SHP77 treated with DMSO at 0.1 percent for 48 hours (cell line): ENCODE measurements around the gene DDX47.
"Not testable (repeated sequence)": the region's sequence is repeated elsewhere in the genome, so short reads cannot be mapped to it uniquely, and the experiment has no call there.

ENCODE experiments used
- DNase-seq: peaks from one replicate; lab custom pipeline; 2025; lab: John Stamatoyannopoulos, UW

DDX47 gene

DNA sequence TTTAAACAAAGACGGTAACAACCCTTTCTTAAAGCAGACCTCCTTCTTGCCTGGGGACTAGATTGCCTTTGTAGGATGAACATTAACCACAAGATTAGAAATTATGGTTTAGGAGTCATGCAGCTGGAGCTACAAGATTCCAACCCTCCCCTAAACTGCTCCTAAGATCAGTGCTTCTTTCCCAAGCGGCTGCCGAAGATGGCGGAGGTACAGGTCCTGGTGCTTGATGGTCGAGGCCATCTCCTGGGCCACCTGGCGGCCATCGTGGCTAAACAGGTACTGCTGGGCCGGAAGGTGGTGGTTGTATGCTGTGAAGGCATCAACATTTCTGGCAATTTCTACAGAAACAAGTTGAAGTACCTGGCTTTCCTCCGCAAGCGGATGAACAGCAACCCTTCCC, 62.2 kb downstream of the DDX47 start:
- DNase-seq: not testable (repeated sequence)

DNA sequence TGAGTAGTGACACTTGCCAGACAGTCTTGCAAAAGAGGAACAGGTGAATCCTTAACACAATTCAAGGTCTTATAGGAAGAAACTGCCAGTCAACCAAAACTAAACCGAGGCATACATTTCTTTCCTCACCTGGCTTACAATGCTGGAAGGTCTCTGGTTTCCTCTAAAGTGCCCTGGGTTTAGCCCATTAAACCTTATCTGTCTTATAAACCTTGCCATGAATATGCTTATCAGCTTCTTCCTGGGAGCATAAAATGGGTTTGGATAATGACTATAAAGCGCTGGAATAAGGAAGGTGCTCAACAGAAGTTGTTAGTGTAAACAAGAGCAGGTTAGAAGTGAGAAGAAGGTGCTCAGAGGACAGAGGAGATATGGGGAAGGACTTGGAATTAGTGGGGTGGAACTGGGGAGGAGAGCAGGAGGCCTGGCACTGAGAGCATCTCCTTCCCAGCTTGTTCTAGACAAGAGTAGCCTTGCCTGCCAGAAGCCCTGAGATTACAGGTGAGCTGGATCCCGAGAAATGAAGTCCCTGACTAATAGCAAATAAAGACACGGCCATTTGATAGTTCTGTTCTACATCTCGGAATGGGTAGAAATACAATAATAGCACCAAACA, 64.1 kb downstream of the DDX47 start:
- no peak for DNase-seq

DNA sequence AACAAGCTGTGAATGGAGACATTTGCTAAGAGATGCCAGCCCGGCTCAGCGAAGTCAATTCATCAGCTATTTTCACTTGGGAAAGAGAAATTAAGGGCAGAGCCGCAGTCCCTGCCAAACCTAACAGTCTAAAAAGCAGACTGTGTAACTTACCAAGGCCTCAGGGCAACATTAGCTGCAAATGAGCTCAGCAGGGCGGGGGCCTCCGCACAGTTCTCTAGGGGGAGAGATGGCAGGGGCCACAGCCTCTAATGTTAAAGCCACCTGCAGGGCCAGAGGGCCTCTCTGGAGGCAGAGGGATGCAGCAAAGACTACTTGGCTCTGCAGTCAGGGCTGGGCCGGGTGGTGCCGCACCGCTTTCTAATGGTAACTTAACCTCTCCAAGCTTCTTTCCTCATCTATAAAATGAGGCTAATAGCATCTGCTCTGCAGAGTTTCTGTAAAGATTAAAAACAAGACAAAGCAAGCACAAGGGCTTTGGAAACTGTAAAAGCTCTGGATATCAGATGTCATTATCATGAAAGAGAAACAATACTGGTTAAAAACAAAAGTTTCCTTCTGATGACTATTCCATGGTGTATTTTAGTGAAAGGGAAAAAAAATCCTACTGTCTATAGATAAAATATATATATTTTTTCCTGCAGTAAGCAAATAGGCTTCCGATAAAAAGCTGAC, 64.8 kb downstream of the DDX47 start:
- no peak for DNase-seq
